ENCODE measurements around the gene WDR3.

DNA sequence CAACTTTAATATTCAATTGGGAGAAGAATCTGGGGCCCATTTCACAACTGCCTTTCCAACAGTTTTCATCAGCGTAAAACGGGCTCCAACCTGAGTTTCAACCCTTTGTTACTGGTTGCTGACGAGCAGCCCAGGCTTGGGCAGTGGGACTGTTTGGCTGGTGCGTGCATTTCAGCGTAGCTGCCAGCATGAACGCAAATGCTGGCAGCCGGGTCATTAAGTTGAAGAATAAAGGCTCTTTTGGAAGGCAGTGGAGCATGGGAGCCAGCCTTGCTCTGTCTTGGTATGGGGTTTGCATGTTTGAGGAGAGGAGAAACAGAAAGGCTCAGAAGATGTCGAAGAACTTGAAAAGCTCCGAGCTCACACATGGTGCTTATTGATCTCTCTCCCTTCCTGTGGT is 40.7 kb downstream of the WDR3 start:
- TF ChIP-seq, protein P1, sequence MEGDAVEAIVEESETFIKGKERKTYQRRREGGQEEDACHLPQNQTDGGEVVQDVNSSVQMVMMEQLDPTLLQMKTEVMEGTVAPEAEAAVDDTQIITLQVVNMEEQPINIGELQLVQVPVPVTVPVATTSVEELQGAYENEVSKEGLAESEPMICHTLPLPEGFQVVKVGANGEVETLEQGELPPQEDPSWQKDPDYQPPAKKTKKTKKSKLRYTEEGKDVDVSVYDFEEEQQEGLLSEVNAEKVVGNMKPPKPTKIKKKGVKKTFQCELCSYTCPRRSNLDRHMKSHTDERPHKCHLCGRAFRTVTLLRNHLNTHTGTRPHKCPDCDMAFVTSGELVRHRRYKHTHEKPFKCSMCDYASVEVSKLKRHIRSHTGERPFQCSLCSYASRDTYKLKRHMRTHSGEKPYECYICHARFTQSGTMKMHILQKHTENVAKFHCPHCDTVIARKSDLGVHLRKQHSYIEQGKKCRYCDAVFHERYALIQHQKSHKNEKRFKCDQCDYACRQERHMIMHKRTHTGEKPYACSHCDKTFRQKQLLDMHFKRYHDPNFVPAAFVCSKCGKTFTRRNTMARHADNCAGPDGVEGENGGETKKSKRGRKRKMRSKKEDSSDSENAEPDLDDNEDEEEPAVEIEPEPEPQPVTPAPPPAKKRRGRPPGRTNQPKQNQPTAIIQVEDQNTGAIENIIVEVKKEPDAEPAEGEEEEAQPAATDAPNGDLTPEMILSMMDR (conservative IDR thresholded peaks at IDR 0.05; ENCODE audit: low read length) = no peak
- TF ChIP-seq EZH2phosphoT487 (IDR thresholded peaks at IDR 0.05; ENCODE audit: borderline replicate concordance) = no peak
